Stimulated activated CD4-positive, alpha-beta T cell treated with anti-CD3 and anti-CD28 coated beads, Interleukin-4, amount 100 ng/mL, for 48 hours (primary cell): ENCODE measurements around the gene ZSCAN20.

Source experiments
- DNase-seq, 2 donors: peaks; one replicate each; pipeline ENCODE4 v3.0.0-alpha.2; 2020; ENCODE audit warnings: low read depth in 2 of 2

The ZSCAN20 gene

GRCh38 chr1:33472269-33472980, at the start of gene ZSCAN20:
TSS of gene ZSCAN20 (plus strand) at chr1:33472645. CDS start at chr1:33479289, 6,644 bp downstream.
- DNase-seq = peak; percentile 85 to 89

GRCh38 chr1:33424205-33424604, 48.2 kb upstream of the ZSCAN20 start:
- DNase-seq = no peak

- DNase-seq = no peak
Measured at GRCh38 chr1:33424610-33425009, 47.8 kb upstream of the ZSCAN20 start.

GRCh38 chr1:33425900-33426299, 46.5 kb upstream of the ZSCAN20 start:
- no peak for DNase-seq

- DNase-seq = no peak
Measured at GRCh38 chr1:33426916-33427315, 45.5 kb upstream of the ZSCAN20 start.

GRCh38 chr1:33428661-33429060, 43.8 kb upstream of the ZSCAN20 start:
- no peak for DNase-seq

- DNase-seq = no peak
Measured at GRCh38 chr1:33429332-33429731, 43.1 kb upstream of the ZSCAN20 start.

GRCh38 chr1:33429856-33430691, 42.4 kb upstream of the ZSCAN20 start:
- no peak for DNase-seq

GRCh38 chr1:33430692-33431593, 41.5 kb upstream of the ZSCAN20 start, which contains the start of gene PHC2:
TSS of gene PHC2 (minus strand) at chr1:33431095. CDS start at chr1:33375539, 55,556 bp downstream.
- peak; percentile 88 to 92 for DNase-seq

- DNase-seq = no peak
Measured at GRCh38 chr1:33433509-33434362, 38.7 kb upstream of the ZSCAN20 start.

GRCh38 chr1:33434363-33434750, 38.1 kb upstream of the ZSCAN20 start:
- DNase-seq = no peak

- no peak for DNase-seq
Measured at GRCh38 chr1:33435096-33435820, 37.2 kb upstream of the ZSCAN20 start.

- DNase-seq = no peak
Measured at GRCh38 chr1:33436557-33437285, 35.7 kb upstream of the ZSCAN20 start.

- DNase-seq = no peak
Measured at GRCh38 chr1:33438364-33439160, 33.9 kb upstream of the ZSCAN20 start.

GRCh38 chr1:33439662-33440061, 32.8 kb upstream of the ZSCAN20 start:
- no peak for DNase-seq

- no peak for DNase-seq
Measured at GRCh38 chr1:33441088-33441745, 31.2 kb upstream of the ZSCAN20 start.

GRCh38 chr1:33442141-33442540, 30.3 kb upstream of the ZSCAN20 start:
- no peak for DNase-seq

- no peak for DNase-seq
Measured at GRCh38 chr1:33443080-33443704, 29.3 kb upstream of the ZSCAN20 start.
